Measurements from ENCODE around the gene GJB5.

GRCh38 chr1:34753163-34753562 lies 1.7 kb upstream of the GJB5 start:
- TF ChIP-seq POLR2A (IDR thresholded peaks at IDR 0.05) = no peak
- TF ChIP-seq, protein P1, sequence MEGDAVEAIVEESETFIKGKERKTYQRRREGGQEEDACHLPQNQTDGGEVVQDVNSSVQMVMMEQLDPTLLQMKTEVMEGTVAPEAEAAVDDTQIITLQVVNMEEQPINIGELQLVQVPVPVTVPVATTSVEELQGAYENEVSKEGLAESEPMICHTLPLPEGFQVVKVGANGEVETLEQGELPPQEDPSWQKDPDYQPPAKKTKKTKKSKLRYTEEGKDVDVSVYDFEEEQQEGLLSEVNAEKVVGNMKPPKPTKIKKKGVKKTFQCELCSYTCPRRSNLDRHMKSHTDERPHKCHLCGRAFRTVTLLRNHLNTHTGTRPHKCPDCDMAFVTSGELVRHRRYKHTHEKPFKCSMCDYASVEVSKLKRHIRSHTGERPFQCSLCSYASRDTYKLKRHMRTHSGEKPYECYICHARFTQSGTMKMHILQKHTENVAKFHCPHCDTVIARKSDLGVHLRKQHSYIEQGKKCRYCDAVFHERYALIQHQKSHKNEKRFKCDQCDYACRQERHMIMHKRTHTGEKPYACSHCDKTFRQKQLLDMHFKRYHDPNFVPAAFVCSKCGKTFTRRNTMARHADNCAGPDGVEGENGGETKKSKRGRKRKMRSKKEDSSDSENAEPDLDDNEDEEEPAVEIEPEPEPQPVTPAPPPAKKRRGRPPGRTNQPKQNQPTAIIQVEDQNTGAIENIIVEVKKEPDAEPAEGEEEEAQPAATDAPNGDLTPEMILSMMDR (IDR thresholded peaks at IDR 0.05) = no peak
